ENCODE results near the gene CD86.

The CD86 gene

DNA sequence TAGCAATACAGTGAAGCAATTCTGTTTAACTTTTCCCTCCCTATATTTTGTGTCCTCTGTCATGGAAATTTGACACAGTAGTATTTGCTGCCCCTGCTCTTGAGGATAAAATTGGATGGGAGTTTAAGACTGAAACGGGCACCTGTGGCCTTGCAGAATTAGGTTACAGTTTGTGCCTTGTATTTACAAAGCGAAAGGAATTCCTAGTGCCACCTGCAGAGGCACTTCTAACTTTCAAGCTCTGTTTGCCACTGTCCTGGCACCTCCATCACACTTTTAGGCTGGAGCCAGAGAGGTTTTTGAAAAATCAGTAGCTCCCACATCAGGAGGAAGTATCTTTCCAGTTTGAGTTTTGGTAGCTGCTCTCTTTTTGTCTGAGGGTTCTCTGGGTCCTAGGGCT, 39.5 kb downstream of the CD86 start:
- Mint-ChIP-seq H3K4me1 (peaks cover 26% of the 10 kb centered on the region), H3K9me3 (no peaks in the 10 kb centered on the region), H3K27ac (no peak overlapping the region), H3K27me3 (no peaks in the 10 kb centered on the region), H3K36me3 (ENCODE audit: low read depth) (peaks cover 2% of the 10 kb centered on the region), H3K4me3 (no peak overlapping the region)
- ATAC-seq (no peak), DNase-seq (no peak)

DNA sequence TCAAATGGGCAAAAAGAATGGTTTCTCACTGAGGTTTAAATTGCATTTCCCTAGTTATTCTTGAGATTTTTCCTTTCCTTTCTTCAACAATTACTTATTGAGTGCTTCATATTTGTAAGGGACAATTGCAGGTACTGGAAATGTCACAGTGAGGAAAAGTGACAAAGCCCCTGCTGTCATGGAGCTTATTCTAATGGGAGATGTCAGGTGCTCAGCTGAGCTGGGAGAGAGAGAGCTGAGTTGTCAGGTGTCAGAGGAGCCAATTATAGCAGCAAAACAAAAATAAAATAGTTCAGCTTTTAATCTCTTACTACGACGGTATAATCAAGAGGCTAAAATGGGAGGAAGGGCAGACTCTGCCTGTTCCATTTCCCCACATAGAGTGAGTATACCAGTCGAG, 42.0 kb downstream of the CD86 start:
- ATAC-seq, result no peak
- DNase-seq, result no peak
- Mint-ChIP-seq H3K4me3 (no peak overlapping the region), H3K9me3 (no peaks in the 10 kb centered on the region), H3K4me1 (peaks cover 29% of the 10 kb centered on the region), H3K27ac (no peak overlapping the region), H3K36me3 (ENCODE audit: low read depth) (peaks cover 2% of the 10 kb centered on the region), H3K27me3 (no peaks in the 10 kb centered on the region)

DNA sequence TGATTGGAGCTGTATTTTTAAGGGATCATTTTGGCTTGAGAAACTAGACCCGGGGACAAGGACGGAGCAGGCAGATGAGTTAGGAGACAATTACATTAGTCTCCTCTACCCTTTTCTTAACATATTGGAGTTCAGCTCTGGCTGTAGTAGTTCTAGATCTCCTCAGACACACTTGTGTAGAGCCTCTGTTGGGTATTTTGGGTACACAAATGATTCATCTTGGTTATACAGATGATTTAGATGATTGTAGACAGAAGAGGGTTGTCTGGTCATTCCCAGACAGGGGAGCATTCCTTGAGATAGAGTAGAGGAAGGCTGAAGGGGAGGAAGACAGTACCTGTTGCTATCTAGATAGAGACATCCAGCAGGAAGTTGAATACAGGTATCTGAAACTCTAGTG, 43.4 kb downstream of the CD86 start:
- peaks cover 36% of the 10 kb centered on the region for H3K4me1 Mint-ChIP-seq
- no peak overlapping the region for H3K27ac Mint-ChIP-seq
- H3K9me3 Mint-ChIP-seq, result no peaks in the 10 kb centered on the region
- DNase-seq, result no peak
- no peak overlapping the region for H3K4me3 Mint-ChIP-seq
- no peaks in the 10 kb centered on the region for H3K36me3 Mint-ChIP-seq (ENCODE audit: low read depth)
- H3K27me3 Mint-ChIP-seq, result no peaks in the 10 kb centered on the region
- ATAC-seq, result no peak

DNA sequence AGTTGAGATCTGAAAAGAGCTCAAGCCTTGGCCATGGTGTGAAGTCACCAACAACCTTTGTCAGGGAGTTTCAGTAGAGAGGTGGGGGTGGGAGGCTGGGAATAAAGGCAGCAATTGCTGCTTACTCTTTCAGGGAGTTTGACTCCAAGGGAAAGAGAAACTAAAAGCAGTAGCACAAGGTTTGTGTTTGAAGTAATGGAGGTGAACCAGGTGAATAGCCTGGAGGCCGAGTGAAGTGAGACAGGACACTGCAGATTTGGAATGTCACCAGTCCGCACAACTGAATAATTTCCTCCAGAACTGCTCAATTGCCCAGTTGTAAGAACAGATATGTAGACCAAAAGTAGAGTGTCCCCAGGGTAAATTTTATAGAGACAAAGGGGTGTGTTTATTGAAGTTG, 44.1 kb downstream of the CD86 start:
- H3K9me3 Mint-ChIP-seq, result no peaks in the 10 kb centered on the region
- no peak overlapping the region for H3K27ac Mint-ChIP-seq
- no peak for ATAC-seq
- no peak overlapping the region for H3K4me3 Mint-ChIP-seq
- H3K4me1 Mint-ChIP-seq, result peaks cover 38% of the 10 kb centered on the region
- DNase-seq, result no peak
- no peaks in the 10 kb centered on the region for H3K36me3 Mint-ChIP-seq (ENCODE audit: low read depth)
- no peaks in the 10 kb centered on the region for H3K27me3 Mint-ChIP-seq

- DNase-seq, result no peak
Measured at GRCh38 chr3:122100083-122100482, 44.9 kb downstream of the CD86 start.

GRCh38 chr3:122100591-122101463, 45.7 kb downstream of the CD86 start:
- H3K4me1 Mint-ChIP-seq, result peaks cover 41% of the 10 kb centered on the region
- peak overlapping the region; percentile 88 for H3K27ac Mint-ChIP-seq
- no peaks in the 10 kb centered on the region for H3K9me3 Mint-ChIP-seq
- ATAC-seq, result peak; percentile 26
- no peaks in the 10 kb centered on the region for H3K27me3 Mint-ChIP-seq
- no peaks in the 10 kb centered on the region for H3K36me3 Mint-ChIP-seq (ENCODE audit: low read depth)
- no peak for DNase-seq
- H3K4me3 Mint-ChIP-seq, result peak overlapping the region; percentile 57

More at GRCh38 chr3:122100083-122100482, 44.9 kb downstream of the CD86 start:
- H3K36me3 Mint-ChIP-seq (ENCODE audit: low read depth), result no peaks in the 10 kb centered on the region
- ATAC-seq, result no peak
- H3K27ac Mint-ChIP-seq, result no peak overlapping the region
- peaks cover 41% of the 10 kb centered on the region for H3K4me1 Mint-ChIP-seq
- H3K4me3 Mint-ChIP-seq, result no peak overlapping the region
- no peaks in the 10 kb centered on the region for H3K9me3 Mint-ChIP-seq
- H3K27me3 Mint-ChIP-seq, result no peaks in the 10 kb centered on the region

GRCh38 chr3:122101646-122102045, 46.5 kb downstream of the CD86 start:
- no peak for DNase-seq
- H3K4me3 Mint-ChIP-seq, result peak overlapping the region; percentile 39
- peak overlapping the region; percentile 88 for H3K27ac Mint-ChIP-seq
- no peaks in the 10 kb centered on the region for H3K27me3 Mint-ChIP-seq
- no peaks in the 10 kb centered on the region for H3K36me3 Mint-ChIP-seq (ENCODE audit: low read depth)
- peaks cover 41% of the 10 kb centered on the region for H3K4me1 Mint-ChIP-seq
- ATAC-seq, result peak; percentile 50
- H3K9me3 Mint-ChIP-seq, result no peaks in the 10 kb centered on the region

DNA sequence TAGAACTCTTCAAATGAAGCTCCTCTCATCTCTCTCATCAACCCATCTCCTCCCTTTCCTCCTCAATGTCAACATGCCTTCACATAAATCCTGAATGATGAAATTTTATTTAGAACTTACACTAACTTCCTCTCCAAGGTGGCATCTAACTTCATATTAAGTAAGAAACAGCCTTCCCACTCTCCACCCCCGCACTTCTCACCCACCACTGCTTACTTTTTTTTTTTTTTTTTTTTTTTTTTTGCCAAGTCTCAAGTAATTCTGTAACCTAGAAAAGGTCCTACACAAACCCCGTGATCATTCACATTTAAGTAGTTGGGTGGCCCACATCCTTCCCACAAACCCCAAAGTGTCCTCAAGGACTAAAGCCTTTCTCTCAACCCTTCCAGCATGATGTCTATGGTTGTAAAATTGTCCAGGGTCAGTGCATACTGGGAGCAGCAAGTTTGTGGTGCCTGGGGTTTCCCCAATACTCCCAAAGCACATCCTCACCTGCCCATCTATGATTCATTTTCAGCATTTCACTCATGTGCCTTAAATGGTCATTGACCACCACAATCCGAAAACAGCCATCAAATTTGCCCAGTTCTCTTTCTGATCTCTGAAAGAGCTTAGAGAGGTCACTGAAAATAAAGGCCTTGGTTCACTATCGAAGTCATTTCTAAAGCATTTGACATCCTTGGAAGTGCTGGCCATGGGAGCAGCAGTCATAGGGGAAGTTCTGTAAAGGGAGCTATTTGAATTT, 47.2 kb downstream of the CD86 start:
- peak overlapping the region; percentile 39 for H3K4me3 Mint-ChIP-seq
- H3K36me3 Mint-ChIP-seq (ENCODE audit: low read depth), result no peaks in the 10 kb centered on the region
- H3K4me1 Mint-ChIP-seq, result peaks cover 41% of the 10 kb centered on the region
- H3K27me3 Mint-ChIP-seq, result no peaks in the 10 kb centered on the region
- H3K27ac Mint-ChIP-seq, result peak overlapping the region; percentile 88
- ATAC-seq, result peak; percentile 48
- DNase-seq, result no peak
- H3K9me3 Mint-ChIP-seq, result no peaks in the 10 kb centered on the region

DNA sequence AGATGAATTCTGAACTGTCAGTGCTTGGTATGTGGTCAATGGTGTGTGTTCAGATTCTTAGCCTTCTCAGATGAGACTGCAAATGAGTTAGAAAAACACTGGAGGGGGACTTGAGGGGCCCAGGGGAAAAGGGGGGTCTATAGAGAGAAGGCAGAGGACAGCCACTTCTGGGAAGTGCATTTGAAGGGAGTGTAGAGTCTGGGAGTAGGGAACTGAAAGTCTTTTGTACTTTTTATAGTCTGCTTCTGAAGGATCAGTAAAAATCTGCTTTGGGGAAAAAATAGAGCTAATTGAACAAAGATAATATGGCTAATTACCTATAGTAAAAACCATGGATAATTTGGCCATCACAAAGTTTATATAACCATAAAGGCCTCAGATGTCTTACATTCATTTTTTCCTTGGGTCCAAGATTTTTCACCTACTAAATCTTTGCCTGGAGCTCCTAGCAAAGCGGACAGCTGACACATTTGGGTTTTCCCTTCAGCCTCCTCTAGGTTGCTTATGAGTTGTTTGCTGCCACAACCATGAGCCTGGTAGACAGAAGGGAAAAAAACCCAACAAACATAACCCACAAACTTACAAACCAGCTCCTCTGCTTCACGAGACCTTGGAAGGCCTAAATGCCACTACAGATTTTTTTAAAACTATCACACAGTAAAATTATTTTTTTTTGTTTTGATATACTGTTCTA, 48.8 kb downstream of the CD86 start:
- Mint-ChIP-seq H3K27me3 (peaks cover 3% of the 10 kb centered on the region), H3K9me3 (no peaks in the 10 kb centered on the region), H3K36me3 (ENCODE audit: low read depth) (no peaks in the 10 kb centered on the region), H3K4me3 (no peak overlapping the region), H3K4me1 (peaks cover 41% of the 10 kb centered on the region), H3K27ac (peak overlapping the region; percentile 21)
- no peak for DNase-seq
- no peak for ATAC-seq

DNA sequence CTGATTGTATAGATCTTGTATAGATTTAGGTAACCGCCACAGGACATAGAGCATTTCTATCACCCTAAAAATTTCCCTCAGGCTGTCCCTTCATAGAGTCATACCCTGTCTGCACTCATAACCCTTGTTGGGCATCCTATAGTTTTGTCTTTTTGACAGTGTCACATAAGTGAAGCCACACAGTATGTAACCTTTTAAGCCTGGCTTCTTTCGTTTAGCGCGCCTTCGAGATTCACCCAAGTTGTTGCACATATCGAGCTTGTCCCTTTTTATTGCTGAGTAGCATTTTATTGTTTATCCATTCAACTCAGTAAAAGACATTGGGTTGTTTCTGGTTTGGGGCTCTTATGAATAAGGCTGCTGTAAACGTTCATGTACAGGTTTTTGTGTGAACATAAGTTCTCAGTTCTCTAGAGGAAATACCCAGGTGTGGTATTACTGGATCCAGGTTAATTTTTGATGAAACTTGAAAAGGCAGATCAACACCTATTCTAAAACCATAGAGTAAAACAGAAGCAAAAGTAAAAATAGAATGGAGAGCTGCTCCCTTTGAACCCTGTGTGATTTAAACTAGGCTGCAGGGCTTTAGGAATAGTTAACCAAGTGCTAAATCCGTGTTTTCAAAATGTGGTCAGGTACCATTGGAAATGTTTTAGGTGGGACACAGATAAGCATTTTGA, 49.5 kb downstream of the CD86 start:
- no peaks in the 10 kb centered on the region for H3K36me3 Mint-ChIP-seq (ENCODE audit: low read depth)
- H3K4me3 Mint-ChIP-seq, result no peak overlapping the region
- H3K9me3 Mint-ChIP-seq, result no peaks in the 10 kb centered on the region
- no peak overlapping the region for H3K27ac Mint-ChIP-seq
- H3K27me3 Mint-ChIP-seq, result peaks cover 3% of the 10 kb centered on the region
- DNase-seq (no peak), ATAC-seq (no peak)
- peaks cover 41% of the 10 kb centered on the region for H3K4me1 Mint-ChIP-seq

GRCh38 chr3:122105626-122106025, 50.5 kb downstream of the CD86 start:
- peaks cover 4% of the 10 kb centered on the region for H3K27me3 Mint-ChIP-seq
- no peak overlapping the region for H3K4me3 Mint-ChIP-seq

GRCh38 chr3:122107171-122107570, 52.0 kb downstream of the CD86 start:
- H3K4me1 Mint-ChIP-seq, result peaks cover 26% of the 10 kb centered on the region
- no peaks in the 10 kb centered on the region for H3K36me3 Mint-ChIP-seq (ENCODE audit: low read depth)
- no peak overlapping the region for H3K4me3 Mint-ChIP-seq

More at GRCh38 chr3:122105626-122106025, 50.5 kb downstream of the CD86 start:
- ATAC-seq, result no peak
- Mint-ChIP-seq H3K27ac (no peak overlapping the region), H3K4me1 (peaks cover 41% of the 10 kb centered on the region), H3K36me3 (ENCODE audit: low read depth) (no peaks in the 10 kb centered on the region), H3K9me3 (no peaks in the 10 kb centered on the region)
- no peak for DNase-seq

DNA sequence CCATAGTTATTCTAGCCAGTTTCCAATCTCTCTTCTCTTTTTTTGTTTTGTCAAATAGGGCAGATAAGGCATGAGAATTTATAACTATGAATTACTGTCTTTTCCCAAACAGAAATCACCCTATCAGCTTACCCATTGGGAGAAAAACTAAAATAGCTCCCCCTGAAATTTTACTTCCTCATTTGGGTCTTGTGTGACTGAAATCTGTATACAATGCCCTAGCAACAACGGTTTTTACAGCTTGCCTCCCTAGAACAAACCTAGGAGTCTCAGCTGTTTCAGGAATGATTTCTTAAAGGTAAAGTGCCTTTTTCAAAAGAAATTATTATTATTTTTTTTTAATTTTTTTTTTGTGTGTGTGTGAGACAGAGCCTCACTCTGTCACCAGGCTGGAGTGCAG, 56.8 kb downstream of the CD86 start:
- peaks cover 2% of the 10 kb centered on the region for H3K36me3 Mint-ChIP-seq (ENCODE audit: low read depth)
- no peak overlapping the region for H3K27ac Mint-ChIP-seq
- H3K4me3 Mint-ChIP-seq, result no peak overlapping the region
- peaks cover 3% of the 10 kb centered on the region for H3K9me3 Mint-ChIP-seq
- DNase-seq, result no peak
- H3K27me3 Mint-ChIP-seq, result peaks cover 18% of the 10 kb centered on the region
- H3K4me1 Mint-ChIP-seq, result no peaks in the 10 kb centered on the region
- no peak for ATAC-seq

More at GRCh38 chr3:122107171-122107570, 52.0 kb downstream of the CD86 start:
- ATAC-seq, result no peak
- Mint-ChIP-seq H3K27ac (no peak overlapping the region), H3K27me3 (peaks cover 14% of the 10 kb centered on the region), H3K9me3 (no peaks in the 10 kb centered on the region)
- DNase-seq, result no peak

GRCh38 chr3:122112754-122113153, 57.6 kb downstream of the CD86 start:
- H3K36me3 Mint-ChIP-seq (ENCODE audit: low read depth), result peaks cover 2% of the 10 kb centered on the region
- H3K27me3 Mint-ChIP-seq, result peaks cover 20% of the 10 kb centered on the region
- H3K4me1 Mint-ChIP-seq, result no peaks in the 10 kb centered on the region
- peaks cover 3% of the 10 kb centered on the region for H3K9me3 Mint-ChIP-seq
- no peak overlapping the region for H3K4me3 Mint-ChIP-seq
- no peak overlapping the region for H3K27ac Mint-ChIP-seq
- ATAC-seq, result no peak
- DNase-seq, result no peak

Data from activated naive CD8-positive, alpha-beta T cell treated with anti-CD3 and anti-CD28 coated beads, Interleukin-2, amount 50 U/mL, for 24 hours (primary cell).